HG02938 (cell line): Measurements from ENCODE around the gene RYK.

ENCODE experiments used
- ATAC-seq: cut with Tn5 transposase; IDR thresholded peaks from one replicate; pipeline ENCODE4 v1.9.1; 2021; ENCODE audit warnings: mild to moderate bottlenecking, moderate library complexity; ENCODE audit not compliant: unreplicated experiment

The RYK gene

DNA sequence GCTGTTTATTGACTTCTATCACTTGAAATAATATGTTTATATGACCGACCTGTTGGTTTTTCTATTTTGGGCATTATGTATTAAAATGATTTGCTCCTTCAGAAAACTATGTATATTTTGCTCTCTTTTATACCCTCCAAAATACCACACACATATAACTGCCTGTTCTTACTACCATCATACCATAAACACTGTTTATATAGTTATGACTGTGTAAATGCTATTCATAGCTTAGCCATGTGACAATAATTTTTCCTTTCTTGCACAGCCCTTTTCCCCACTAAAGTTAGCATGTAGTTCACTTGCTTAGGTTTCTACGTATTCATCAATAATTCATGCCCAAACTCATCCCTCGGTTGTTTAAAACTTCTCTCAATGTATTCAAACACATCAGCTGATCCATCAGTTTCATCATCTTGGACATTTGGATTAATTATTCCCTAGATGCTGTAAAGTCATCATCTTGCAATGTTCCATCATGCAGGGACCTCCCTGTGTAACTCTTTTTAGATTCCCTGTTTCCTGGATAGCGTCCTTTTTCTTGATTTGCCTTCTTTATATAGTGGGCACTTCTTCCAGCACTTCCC, 8.2 kb upstream of the RYK start:
- ATAC-seq, result no peak

DNA sequence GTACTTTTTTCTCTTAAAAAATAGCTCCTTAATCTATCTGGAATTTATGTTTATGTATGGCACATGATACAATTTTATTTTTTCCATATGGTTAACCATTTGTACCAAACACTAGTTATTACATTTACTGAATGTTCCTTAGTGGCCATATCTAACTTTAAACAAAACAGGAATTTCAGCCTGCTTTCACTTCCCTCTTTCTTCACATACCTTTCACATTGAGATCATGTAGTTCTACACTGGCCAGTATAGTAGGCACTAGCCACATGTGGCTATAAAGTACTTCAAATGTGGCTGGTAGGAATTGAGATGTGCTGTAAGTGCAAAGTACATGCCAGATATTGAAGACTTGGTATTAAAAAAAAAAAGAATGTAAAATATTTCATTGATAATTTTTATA, 4.7 kb upstream of the RYK start:
- no peak for ATAC-seq

GRCh38 chr3:134253475-134254226, 3.0 kb upstream of the RYK start:
- ATAC-seq, result no peak

- ATAC-seq, result no peak
Observed at GRCh38 chr3:134252766-134253165, 2.1 kb upstream of the RYK start.

DNA sequence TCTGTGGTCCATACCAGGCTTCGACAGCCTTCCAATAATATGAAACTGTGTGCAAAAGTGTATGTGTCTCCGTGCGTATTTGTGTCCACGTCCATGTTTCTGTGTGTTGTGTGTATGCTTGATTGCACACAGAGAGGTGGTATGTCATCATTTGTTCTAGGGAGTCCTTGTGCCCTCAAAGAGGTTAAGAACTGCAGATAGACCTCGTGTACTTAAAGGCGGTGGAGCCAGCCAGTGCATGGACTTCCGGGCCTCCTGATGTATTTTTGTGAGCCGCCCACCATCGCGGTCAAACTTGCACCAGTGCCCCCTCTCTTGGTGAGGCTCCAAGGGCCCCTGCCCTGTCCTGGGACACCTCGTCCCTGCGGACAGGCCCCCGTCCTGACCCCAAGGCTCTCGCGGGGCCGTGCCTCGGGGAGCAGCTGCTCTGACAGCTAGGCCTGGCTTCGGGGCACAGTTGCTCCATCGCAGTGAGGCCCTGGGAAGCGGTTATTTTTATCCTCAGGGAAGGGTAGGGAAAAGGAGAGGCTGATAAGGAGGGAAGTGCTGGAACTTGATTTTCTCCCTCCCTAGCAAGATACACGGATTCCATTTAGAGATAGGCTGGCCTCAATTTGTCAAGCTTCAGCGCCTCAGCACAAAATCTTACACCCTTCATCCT, 1.2 kb upstream of the RYK start:
- ATAC-seq, result no peak

- peak; percentile 45 for ATAC-seq
Observed at GRCh38 chr3:134249935-134250716, 533 bp downstream of the RYK start.

GRCh38 chr3:134249296-134249841, 1.3 kb downstream of the RYK start:
- ATAC-seq, result no peak

DNA sequence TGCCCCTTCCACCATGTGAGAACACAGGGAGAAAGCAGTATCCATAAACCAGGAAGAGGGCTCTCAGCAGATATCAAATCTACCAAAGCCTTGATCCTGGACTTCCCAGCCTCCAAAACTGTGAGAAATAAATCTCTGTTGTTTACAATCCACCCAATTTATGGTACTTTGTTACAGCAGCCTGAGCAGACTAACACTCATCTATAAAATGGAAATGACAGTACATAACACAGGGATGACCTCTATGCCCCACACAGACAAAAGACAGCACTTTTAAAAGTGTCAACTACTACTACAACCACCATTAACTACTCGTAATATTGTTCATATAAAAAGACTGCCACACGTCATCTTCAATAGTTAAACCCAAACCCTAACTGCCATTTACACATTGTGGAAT, 5.7 kb downstream of the RYK start:
- ATAC-seq, result no peak

GRCh38 chr3:134242649-134243617, 7.7 kb downstream of the RYK start:
- ATAC-seq, result no peak

DNA sequence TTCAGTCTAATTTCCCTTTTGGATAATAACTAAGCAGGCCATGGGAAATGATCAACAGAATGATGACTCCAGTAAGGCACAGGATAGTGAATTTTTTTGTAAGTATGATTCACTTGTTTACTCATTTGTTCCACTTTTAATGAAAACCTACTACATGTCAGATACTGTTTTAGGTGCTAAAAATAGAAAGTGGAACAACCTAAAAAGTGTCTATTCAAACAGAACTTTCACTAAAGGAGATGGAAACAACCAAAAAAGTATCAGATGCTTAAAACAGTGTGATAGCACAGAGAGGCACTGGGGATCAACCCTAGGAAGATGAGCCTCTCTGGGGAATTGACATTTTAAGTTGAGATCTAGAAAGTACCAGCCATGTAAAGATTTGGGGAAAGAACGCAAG, 11.1 kb downstream of the RYK start:
- ATAC-seq, result peak; percentile 65

DNA sequence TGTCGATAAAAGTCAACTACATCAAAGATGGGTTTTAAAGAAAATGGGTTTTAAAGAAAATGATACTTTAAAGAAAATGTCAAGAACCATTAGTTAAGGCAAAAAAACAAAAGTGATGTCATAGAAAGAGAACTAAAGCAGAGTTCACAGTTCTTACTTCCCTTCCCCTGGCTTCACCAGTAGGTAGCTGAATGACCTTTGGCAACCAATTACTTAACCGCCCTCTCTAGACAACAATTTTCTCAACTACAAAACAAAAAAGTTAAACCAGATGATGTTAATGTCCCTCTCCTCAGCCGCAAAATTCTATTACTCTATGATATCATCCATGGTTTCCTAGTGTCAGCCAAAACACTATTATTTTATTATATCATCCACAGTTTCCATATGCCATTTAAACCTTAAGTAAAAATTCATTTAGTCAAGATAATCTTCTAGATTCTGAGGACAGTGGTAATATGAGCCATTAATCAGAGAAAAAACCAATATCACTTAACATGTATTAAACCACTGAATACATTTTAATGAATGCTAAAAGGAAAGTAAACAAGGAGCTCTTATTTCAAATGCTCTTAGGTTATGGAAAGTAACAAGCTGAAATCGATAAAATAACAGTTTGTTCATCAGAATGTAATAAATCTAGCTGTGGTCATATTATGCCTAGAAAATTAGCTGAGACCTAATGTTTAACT, 13.1 kb downstream of the RYK start:
- no peak for ATAC-seq

- peak; percentile 59 for ATAC-seq
Observed at GRCh38 chr3:134236505-134237170, 14.0 kb downstream of the RYK start.

DNA sequence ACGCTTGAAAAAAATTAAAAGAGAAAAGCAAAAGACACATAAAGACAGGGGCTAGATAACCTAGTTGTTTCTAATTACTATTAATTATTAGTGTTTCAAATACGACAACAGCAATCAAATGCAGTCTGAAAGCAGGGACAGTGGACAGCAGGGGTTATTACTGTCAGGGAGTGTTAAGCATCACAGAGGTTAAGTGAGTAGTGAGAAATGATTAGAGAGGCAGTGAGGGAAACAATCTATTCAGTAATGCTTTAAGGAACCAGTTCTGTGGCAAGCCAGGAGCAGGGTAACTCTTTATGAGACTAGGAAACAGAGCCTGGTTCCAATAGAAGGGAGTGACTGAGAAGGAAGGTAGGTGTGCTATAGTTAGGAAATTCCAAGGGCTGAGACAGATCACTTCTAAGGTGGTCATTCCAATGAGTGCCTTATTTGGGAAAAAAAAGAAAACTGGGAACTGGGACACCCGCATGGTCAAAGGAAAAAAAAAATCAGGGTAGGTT, 15.0 kb downstream of the RYK start:
- no peak for ATAC-seq

- no peak for ATAC-seq
Observed at GRCh38 chr3:134232951-134233350, 17.7 kb downstream of the RYK start.

DNA sequence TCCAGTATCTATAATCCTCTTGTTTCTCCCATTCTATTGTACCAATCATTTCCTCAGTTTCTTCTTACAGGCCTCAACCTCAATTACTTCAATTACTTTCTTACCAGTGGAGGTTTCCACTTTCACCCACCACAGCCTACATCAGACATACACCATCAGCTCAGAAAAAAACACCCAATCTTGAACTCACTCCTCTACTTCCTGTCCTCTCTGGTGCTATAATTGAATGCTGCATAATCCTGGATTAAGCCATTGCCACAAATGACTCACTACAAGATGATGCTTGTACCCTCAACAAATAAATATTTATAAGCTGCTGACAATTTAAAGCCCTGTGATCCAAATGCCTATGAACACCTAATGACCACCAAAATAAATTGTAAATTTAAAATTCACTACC, 18.5 kb downstream of the RYK start:
- no peak for ATAC-seq

DNA sequence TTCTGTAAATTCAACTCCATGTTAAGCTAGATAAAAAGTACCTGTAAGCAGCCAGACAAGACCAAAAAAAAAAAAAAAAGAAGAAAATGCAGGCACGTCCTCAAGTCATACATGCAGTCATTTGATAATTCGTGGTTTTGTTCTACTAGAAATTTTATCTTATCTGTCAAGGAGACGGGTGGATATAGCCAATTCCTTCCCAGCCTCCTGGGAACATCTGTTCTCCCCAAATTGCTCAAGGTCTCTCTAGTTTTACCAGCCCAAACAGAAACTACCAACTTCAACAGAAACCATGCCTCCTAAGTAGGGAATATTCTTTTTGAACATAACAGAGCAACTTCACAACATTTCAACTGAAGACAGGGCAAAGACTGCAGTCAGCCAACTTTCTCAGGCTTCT, 19.5 kb downstream of the RYK start:
- no peak for ATAC-seq

DNA sequence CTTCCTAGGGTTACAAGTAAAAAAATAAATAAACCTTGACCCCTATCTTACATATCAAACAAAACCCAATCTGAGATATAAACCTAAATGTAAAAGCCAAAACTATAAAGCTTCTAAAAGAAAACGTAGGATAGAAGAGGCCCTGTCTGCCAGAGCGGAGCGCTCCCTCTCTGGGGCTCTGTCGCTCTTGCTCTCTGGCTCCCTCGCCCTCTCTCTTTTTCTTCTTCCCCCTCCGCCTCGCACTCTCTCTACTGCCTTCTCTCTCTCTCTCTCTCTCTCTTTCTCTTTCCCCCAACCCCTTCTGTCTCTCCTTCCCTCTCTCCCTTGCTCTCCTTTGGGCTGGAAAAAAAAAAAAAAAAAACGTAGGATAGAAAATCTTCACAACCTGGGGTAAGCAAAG, 21.6 kb downstream of the RYK start:
- no peak for ATAC-seq

GRCh38 chr3:134228479-134228878, 22.2 kb downstream of the RYK start:
- no peak for ATAC-seq

GRCh38 chr3:134228035-134228434, 22.6 kb downstream of the RYK start:
- ATAC-seq, result no peak
